CD4-positive, alpha-beta T cell (primary cell): ENCODE results near the gene TBX15. TPM values are rescaled to one million over a fixed set of nuclear protein-coding genes. Genes with fewer than 3 reads are reported as not detected.

Source experiments
- ATAC-seq: fragments of 200-7000 bp; cut with Tn5 transposase; one replicate; pipeline ENCODE4 v1.10.0; 2022; ENCODE audit warnings: mild to moderate bottlenecking; ENCODE audit not compliant: poor library complexity
- CTCF ChIA-PET: fragments of 350-600 bp; sonication (Branson Sonifier 250); formaldehyde crosslinking; loops from one replicate; lab custom pipeline; 2021; ENCODE audit warnings: antibody characterized with exemption, inconsistent platforms; lab: Charles Lee
- POLR2A ChIA-PET: fragments of 350-600 bp; sonication (Branson Sonifier 250); formaldehyde crosslinking; loops from one replicate; lab custom pipeline; 2021; ENCODE audit warnings: antibody characterized with exemption, inconsistent platforms; lab: Charles Lee
- DNase-seq, 14 experiments: peaks; one replicate each; pipeline ENCODE4 v3.0.0-alpha.2; 2013 to 2020; ENCODE audit warnings: mixed read lengths in 2 of 14
- H3K27ac ChIP-seq, 2 donors: one replicate each; pipeline versions ENCODE4 v1.5.1 to v1.7.0; 2013; ENCODE audit warnings: low read length in 2 of 2, low read depth in 1 of 2, mild to moderate bottlenecking in 1 of 2
- H3K27me3 ChIP-seq, 2 experiments: 1 replicate in 1 of 2; 2 replicates in 1 of 2; pipeline versions ENCODE4 v1.6.1 to v1.7.0; 2013; ENCODE audit warnings: low read length in 2 of 2, control low read depth in 1 of 2, mild to moderate bottlenecking in 1 of 2, moderate library complexity in 1 of 2; ENCODE audit not compliant: insufficient read depth in 2 of 2, control insufficient read depth in 1 of 2
- H3K36me3 ChIP-seq: one replicate; pipeline ENCODE4 v1.6.1; 2013; ENCODE audit warnings: low read length, control low read depth; ENCODE audit not compliant: insufficient read depth
- H3K4me1 ChIP-seq: one replicate; pipeline ENCODE4 v1.6.1; 2013; ENCODE audit warnings: low read length, control low read depth; ENCODE audit not compliant: insufficient read depth
- H3K4me3 ChIP-seq: one replicate; pipeline ENCODE4 v1.5.1; 2013; ENCODE audit warnings: mild to moderate bottlenecking, low read length, moderate library complexity
- H3K9me3 ChIP-seq, 2 experiments: 1 replicate in 1 of 2; 2 replicates in 1 of 2; pipeline versions ENCODE4 v1.6.1 to v1.7.0; 2013; ENCODE audit warnings: low read length in 2 of 2, mild to moderate bottlenecking in 2 of 2, control low read depth in 1 of 2, moderate library complexity in 1 of 2; ENCODE audit not compliant: control insufficient read depth in 1 of 2, insufficient read depth in 1 of 2
- H3K27ac Mint-ChIP-seq: one replicate; pipeline ENCODE4 v1.8.0; 2020; ENCODE audit warnings: mixed read lengths
- H3K27me3 Mint-ChIP-seq: one replicate; pipeline ENCODE4 v1.8.0; 2021; ENCODE audit warnings: mixed read lengths
- H3K36me3 Mint-ChIP-seq: one replicate; pipeline ENCODE4 v1.8.0; 2021; ENCODE audit warnings: low read depth, mixed read lengths
- H3K4me1 Mint-ChIP-seq: one replicate; pipeline ENCODE4 v1.8.0; 2021; ENCODE audit warnings: low read depth, mixed read lengths
- H3K4me3 Mint-ChIP-seq: one replicate; pipeline ENCODE4 v1.8.0; 2020; ENCODE audit warnings: mild to moderate bottlenecking, mixed read lengths
- H3K9me3 Mint-ChIP-seq: one replicate; pipeline ENCODE4 v1.8.0; 2020; ENCODE audit warnings: mixed read lengths
- intact Hi-C, 2 experiments: fragments of 100-400 bp; cut with DNase I in 1 of 2; cut with micrococcal nuclease in 1 of 2; formaldehyde crosslinking; loops; one replicate each; pipeline versions ENCODE4 v1.15.1 to v1.9.0; 2023 to 2025; cut with DNase I, micrococcal nuclease
- total RNA-seq, 174 experiments: library from RNA in 2 of 174; stranded (reverse) in 2 of 174; gene quantifications; one replicate each; pipeline ENCODE4 v1.2.3 and lab custom pipeline; 2021 to 2026
- TF ChIP-seq, protein P1 (sequence below): fragments of 200-600 bp; IDR thresholded peaks from one replicate; pipeline ENCODE4 v1.8.0; 2022; ENCODE audit warnings: antibody characterized with exemption, mild to moderate bottlenecking

TBX15 gene
- total RNA-seq, 2 experiments from 2014 or later, result not detected

DNA sequence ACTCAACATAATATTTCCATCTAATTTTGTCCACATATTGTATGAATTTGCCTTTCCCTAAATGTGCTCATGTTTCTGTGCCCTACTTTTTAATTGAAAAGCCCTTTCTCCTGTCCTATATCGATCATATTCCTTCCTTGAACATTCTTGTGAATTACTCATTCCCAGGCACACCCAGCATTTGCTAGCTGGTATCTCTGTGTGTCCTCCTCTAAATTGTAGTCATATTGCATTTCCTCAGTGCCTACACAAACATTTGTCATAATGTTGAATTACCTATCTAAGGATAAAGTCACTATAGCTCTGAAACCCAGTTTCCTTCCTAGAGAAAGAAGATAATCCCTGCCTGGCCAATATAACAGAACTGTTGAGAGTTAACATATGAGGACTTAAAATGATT is 39.6 kb upstream of the TBX15 start:
- DNase-seq (no peak), ATAC-seq (no peak)
- H3K4me1 ChIP-seq, result no peaks in the 10 kb centered on the region
- no peaks in the 10 kb centered on the region for H3K9me3 ChIP-seq
- intact Hi-C loops, result no loop called here
- CTCF ChIA-PET, result no interaction called here
- no peaks in the 10 kb centered on the region for H3K36me3 ChIP-seq
- H3K4me1 Mint-ChIP-seq, result no peaks in the 10 kb centered on the region
- H3K27me3 Mint-ChIP-seq, result no peaks in the 10 kb centered on the region
- no peak overlapping the region for H3K4me3 Mint-ChIP-seq
- no peaks in the 10 kb centered on the region for H3K27me3 ChIP-seq
- no peak overlapping the region for H3K27ac Mint-ChIP-seq
- H3K36me3 Mint-ChIP-seq, result peaks cover 70% of the 10 kb centered on the region
- TF ChIP-seq, protein P1, sequence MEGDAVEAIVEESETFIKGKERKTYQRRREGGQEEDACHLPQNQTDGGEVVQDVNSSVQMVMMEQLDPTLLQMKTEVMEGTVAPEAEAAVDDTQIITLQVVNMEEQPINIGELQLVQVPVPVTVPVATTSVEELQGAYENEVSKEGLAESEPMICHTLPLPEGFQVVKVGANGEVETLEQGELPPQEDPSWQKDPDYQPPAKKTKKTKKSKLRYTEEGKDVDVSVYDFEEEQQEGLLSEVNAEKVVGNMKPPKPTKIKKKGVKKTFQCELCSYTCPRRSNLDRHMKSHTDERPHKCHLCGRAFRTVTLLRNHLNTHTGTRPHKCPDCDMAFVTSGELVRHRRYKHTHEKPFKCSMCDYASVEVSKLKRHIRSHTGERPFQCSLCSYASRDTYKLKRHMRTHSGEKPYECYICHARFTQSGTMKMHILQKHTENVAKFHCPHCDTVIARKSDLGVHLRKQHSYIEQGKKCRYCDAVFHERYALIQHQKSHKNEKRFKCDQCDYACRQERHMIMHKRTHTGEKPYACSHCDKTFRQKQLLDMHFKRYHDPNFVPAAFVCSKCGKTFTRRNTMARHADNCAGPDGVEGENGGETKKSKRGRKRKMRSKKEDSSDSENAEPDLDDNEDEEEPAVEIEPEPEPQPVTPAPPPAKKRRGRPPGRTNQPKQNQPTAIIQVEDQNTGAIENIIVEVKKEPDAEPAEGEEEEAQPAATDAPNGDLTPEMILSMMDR, result no peak
- no peak overlapping the region for H3K4me3 ChIP-seq
- no peak overlapping the region for H3K27ac ChIP-seq
- H3K9me3 Mint-ChIP-seq, result peaks cover 4% of the 10 kb centered on the region
- POLR2A ChIA-PET, result no interaction called here

DNA sequence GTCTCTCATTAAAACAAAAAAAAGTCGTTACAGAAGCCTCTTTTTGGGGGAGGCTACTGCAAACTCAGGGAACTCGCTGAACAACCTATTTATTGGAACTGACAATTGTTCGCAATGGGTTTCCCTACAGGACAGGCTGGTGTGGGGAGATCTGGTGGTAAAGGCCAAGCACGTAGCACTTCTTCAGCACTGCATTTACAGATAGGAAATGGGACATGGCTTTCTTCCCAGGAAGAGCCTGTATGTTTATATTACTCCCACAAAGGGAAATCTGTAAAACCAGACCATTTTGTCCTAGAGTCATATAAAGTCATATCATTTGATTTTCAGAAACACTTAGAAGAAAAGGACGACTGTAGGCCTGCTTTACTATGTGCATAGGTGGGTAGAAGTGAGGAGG is 38.8 kb upstream of the TBX15 start:
- Histone ChIP-seq H3K4me3 (no peak overlapping the region), H3K27me3 (no peaks in the 10 kb centered on the region), H3K36me3 (no peaks in the 10 kb centered on the region), H3K4me1 (no peaks in the 10 kb centered on the region), H3K27ac (no peak overlapping the region), H3K9me3 (no peaks in the 10 kb centered on the region)
- ATAC-seq, result no peak
- H3K4me1 Mint-ChIP-seq, result no peaks in the 10 kb centered on the region
- intact Hi-C loops, result no loop called here
- peaks cover 65% of the 10 kb centered on the region for H3K36me3 Mint-ChIP-seq
- no peaks in the 10 kb centered on the region for H3K27me3 Mint-ChIP-seq
- H3K27ac Mint-ChIP-seq, result no peak overlapping the region
- ChIA-PET POLR2A (no interaction called here), CTCF (no interaction called here)
- H3K4me3 Mint-ChIP-seq, result no peak overlapping the region
- TF ChIP-seq, protein P1, result no peak
- no peak for DNase-seq
- H3K9me3 Mint-ChIP-seq, result peaks cover 4% of the 10 kb centered on the region

DNA sequence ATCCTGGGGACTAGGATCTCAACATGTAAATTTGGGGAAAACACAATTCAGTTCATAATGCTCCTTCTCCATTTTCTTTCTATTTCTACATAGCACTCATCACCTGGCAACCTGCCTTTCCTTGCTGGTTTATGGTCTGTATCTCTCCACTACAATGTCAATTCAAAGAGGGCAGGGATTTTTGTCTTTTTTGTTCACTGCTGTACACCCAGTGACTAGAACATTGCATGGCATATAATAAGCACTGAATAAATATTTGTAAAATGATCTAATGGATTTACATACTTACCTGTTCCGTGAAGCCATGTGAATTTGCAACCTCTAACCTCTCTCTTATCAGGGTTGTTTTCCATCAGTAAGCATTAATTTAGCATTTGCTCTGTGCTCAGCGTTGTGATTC is 27.4 kb upstream of the TBX15 start:
- TF ChIP-seq, protein P1, result no peak
- Mint-ChIP-seq H3K4me3 (no peak overlapping the region), H3K27ac (no peak overlapping the region), H3K9me3 (peaks cover 7% of the 10 kb centered on the region), H3K36me3 (peaks cover 26% of the 10 kb centered on the region), H3K27me3 (peaks cover 38% of the 10 kb centered on the region), H3K4me1 (no peaks in the 10 kb centered on the region)
- Histone ChIP-seq H3K27me3 (peaks cover 0 to 6% of the 10 kb centered on the region in 2 experiments), H3K9me3 (peaks cover 0 to 7% of the 10 kb centered on the region in 2 experiments), H3K4me1 (no peaks in the 10 kb centered on the region), H3K4me3 (no peak overlapping the region), H3K27ac (no peak overlapping the region), H3K36me3 (no peaks in the 10 kb centered on the region)
- CTCF ChIA-PET, result no interaction called here
- no peak for DNase-seq
- no peak for ATAC-seq
- intact Hi-C loops, result no loop called here
- POLR2A ChIA-PET, result no interaction called here
